ENCODE measurements around the gene MTURN. TPM values are rescaled to one million over a fixed set of nuclear protein-coding genes. Genes with fewer than 3 reads are reported as not detected.

MTURN gene
- total and polyA plus RNA-seq, 12 donors, result 4.6 to 15.6 (median 7.6) TPM

GRCh38 chr7:30175636-30176147, 40.9 kb downstream of the MTURN start:
- Histone ChIP-seq H3K4me1 (replicated peaks in 1 of 2) (peaks cover 6 to 41% of the 10 kb centered on the region in 2 donors), H3K27ac (no peak overlapping the region), H3K27me3 (no peaks in the 10 kb centered on the region), H3K4me3 (no peak overlapping the region), H3K9me3 (replicated peaks in 1 of 3) (no peaks in the 10 kb centered on the region), H3K36me3 (replicated peaks in 1 of 2) (no peaks in the 10 kb centered on the region)
- intact Hi-C loops (cut with DNase I), result no loop called here
- no peak for DNase-seq
- 90 to 94% (median 94%) methylated on average over 7 of the region's 7 CpGs for WGBS, 4 donors
- TF ChIP-seq POLR2A (IDR thresholded peaks at IDR 0.05) (no peak), CTCF (IDR thresholded peaks at IDR 0.05) (no peak)

GRCh38 chr7:30176463-30177109, 41.8 kb downstream of the MTURN start:
- TF ChIP-seq POLR2A (IDR thresholded peaks at IDR 0.05) (no peak), CTCF (IDR thresholded peaks at IDR 0.05) (no peak)
- Histone ChIP-seq H3K36me3 (replicated peaks in 1 of 2) (no peaks in the 10 kb centered on the region), H3K27ac (peak overlapping the region in 1 of 5 donors; percentile 41), H3K9me3 (replicated peaks in 1 of 3) (no peaks in the 10 kb centered on the region), H3K4me3 (no peak overlapping the region), H3K27me3 (no peaks in the 10 kb centered on the region), H3K4me1 (replicated peaks in 1 of 2) (peaks cover 6 to 44% of the 10 kb centered on the region in 2 donors)
- WGBS, 4 donors, result 65 to 76% (median 72%) methylated on average over 4 to 6 of the region's 6 CpGs
- intact Hi-C loops (cut with DNase I), result no loop called here
- no peak for DNase-seq

GRCh38 chr7:30177186-30177585, 42.4 kb downstream of the MTURN start:
- Histone ChIP-seq H3K36me3 (replicated peaks in 1 of 2) (no peaks in the 10 kb centered on the region), H3K4me3 (no peak overlapping the region), H3K27ac (peak overlapping the region in 1 of 5 donors; percentile 41), H3K4me1 (replicated peaks in 1 of 2) (peaks cover 6 to 50% of the 10 kb centered on the region in 2 donors), H3K27me3 (no peaks in the 10 kb centered on the region), H3K9me3 (replicated peaks in 1 of 3) (no peaks in the 10 kb centered on the region)
- WGBS, 4 donors, result 95 to 99% (median 98%) methylated on average over 5 of the region's 5 CpGs
- TF ChIP-seq POLR2A (IDR thresholded peaks at IDR 0.05), result no peak
- TF ChIP-seq CTCF (IDR thresholded peaks at IDR 0.05), result no peak
- no peak for DNase-seq
- intact Hi-C loops (cut with DNase I), result no loop called here

- no peak overlapping the region for H3K27ac ChIP-seq
- peaks cover 6 to 51% of the 10 kb centered on the region in 2 donors for H3K4me1 ChIP-seq (replicated peaks in 1 of 2)
- H3K36me3 ChIP-seq (replicated peaks in 1 of 2), result no peaks in the 10 kb centered on the region
- H3K9me3 ChIP-seq (replicated peaks in 1 of 3), result no peaks in the 10 kb centered on the region
- DNase-seq, result no peak
- intact Hi-C loops (cut with DNase I), result no loop called here
- WGBS, 4 donors, result 33 to 75% (median 55%) methylated on average over 3 of the region's 3 CpGs
- no peaks in the 10 kb centered on the region for H3K27me3 ChIP-seq
- TF ChIP-seq POLR2A (IDR thresholded peaks at IDR 0.05) (no peak), CTCF (IDR thresholded peaks at IDR 0.05) (no peak)
- H3K4me3 ChIP-seq, result no peak overlapping the region
Measured at GRCh38 chr7:30177965-30178364, 43.2 kb downstream of the MTURN start.

Measured in adrenal gland (tissue), 12 donors.